ENCODE data around the gene USP6NL. TPM values are rescaled to one million over a fixed set of nuclear protein-coding genes. Genes with fewer than 3 reads are reported as not detected.

USP6NL gene
- total and polyA plus RNA-seq, 2 of the 13 experiments (the other 11 are each of a cell fraction or from before 2014, with no cell fraction given): 10.5 to 22.9 TPM

DNA sequence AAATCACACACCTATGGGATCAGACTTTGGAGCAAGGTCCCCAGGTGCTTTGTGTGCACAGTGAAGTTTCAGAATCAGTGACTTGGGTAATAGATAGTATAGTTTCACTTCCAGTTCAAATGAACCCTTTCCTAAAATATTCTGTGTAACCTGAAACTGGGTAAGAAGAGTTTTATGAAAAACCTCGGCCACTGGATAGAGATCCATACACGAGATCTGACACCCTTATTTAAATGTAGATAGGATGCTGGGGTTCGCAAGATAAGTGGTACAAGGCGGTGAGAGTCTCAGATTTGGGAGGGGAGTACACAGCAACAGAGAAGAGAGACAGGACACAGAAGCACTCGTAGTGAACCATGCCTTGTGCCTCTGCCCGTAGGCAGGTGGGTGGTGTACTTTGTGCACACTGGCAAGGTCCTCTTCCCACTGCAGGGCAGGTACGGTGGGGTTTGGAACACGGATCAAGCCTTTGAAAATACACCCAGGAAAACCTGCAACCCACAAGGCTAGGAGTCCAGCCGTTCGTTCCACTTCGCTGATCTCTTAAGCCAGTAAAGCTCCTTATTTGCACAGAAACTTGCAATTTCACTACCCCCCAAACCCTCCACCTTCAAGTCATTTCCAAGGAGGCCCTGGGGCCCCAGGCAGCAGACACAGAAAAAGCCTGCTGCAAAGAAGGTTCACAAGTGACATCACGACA, 162.8 kb downstream of the USP6NL start (continued):
- no peak for TF ChIP-seq ARID4A (CRISPR knock-in tag; IDR thresholded peaks at IDR 0.05; ENCODE audit: borderline replicate concordance)
- TF ChIP-seq, protein P1, sequence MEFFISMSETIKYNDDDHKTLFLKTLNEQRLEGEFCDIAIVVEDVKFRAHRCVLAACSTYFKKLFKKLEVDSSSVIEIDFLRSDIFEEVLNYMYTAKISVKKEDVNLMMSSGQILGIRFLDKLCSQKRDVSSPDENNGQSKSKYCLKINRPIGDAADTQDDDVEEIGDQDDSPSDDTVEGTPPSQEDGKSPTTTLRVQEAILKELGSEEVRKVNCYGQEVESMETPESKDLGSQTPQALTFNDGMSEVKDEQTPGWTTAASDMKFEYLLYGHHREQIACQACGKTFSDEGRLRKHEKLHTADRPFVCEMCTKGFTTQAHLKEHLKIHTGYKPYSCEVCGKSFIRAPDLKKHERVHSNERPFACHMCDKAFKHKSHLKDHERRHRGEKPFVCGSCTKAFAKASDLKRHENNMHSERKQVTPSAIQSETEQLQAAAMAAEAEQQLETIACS (CRISPR knock-in tag; IDR thresholded peaks at IDR 0.05): no peak
- TF ChIP-seq RBAK (CRISPR knock-in tag; IDR thresholded peaks at IDR 0.05): no peak
- TF ChIP-seq ZSCAN29 (CRISPR knock-in tag; conservative IDR thresholded peaks at IDR 0.05): no peak
- no peak for TF ChIP-seq ZNF292 (CRISPR knock-in tag; IDR thresholded peaks at IDR 0.05; ENCODE audit: borderline replicate concordance, low read depth)
- TF ChIP-seq, protein P2, sequence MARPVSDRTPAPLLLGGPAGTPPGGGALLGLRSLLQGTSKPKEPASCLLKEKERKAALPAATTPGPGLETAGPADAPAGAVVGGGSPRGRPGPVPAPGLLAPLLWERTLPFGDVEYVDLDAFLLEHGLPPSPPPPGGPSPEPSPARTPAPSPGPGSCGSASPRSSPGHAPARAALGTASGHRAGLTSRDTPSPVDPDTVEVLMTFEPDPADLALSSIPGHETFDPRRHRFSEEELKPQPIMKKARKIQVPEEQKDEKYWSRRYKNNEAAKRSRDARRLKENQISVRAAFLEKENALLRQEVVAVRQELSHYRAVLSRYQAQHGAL (CRISPR knock-in tag; IDR thresholded peaks at IDR 0.05; ENCODE audit: not compliant biosample characterization): no peak
- no peak for TF ChIP-seq SAP130 (CRISPR knock-in tag; IDR thresholded peaks at IDR 0.05; ENCODE audit: low read depth)
- no peak for TF ChIP-seq ZNF782 (CRISPR knock-in tag; IDR thresholded peaks at IDR 0.05; ENCODE audit: borderline replicate concordance)

All from HepG2 (cell line).